Measurements from ENCODE around the gene HSP90AB1. TPM values are rescaled to one million over a fixed set of nuclear protein-coding genes. Genes with fewer than 3 reads are reported as not detected.
A peak's percentile ranks its signal among the peaks of the same experiment; 100 is the strongest.

Gene HSP90AB1
- total and polyA plus RNA-seq, 9 of the 15 experiments (the other 6 are each of a cell fraction or from before 2014, with no cell fraction given) = 1,780 to 3,358 (median 2,262) TPM

DNA sequence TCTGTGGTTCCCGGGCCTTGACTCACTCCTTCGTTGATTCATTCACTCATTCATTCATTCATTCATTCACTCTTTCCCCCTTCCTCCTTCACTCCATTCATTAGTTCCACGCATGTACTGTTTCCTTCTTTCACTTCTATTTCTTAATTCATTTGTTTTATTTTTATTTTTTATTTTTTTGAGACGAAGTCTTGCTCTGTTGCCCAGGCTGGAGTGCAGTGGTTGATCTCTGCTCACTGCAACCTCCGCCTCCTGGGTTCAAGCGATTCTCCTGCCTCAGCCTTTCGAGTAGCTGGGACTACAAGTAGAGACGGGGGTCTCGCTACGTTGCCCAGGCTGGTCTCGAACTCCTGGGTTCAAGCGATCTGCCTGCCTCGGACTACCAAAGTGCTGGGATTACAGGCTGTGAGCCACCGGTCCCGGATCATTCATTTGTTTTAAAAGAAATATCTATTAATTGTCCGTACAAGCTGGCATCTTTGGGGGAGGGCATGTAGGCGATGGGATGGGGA, 18.9 kb downstream of the HSP90AB1 start (continued):
- TF ChIP-seq, protein P1, sequence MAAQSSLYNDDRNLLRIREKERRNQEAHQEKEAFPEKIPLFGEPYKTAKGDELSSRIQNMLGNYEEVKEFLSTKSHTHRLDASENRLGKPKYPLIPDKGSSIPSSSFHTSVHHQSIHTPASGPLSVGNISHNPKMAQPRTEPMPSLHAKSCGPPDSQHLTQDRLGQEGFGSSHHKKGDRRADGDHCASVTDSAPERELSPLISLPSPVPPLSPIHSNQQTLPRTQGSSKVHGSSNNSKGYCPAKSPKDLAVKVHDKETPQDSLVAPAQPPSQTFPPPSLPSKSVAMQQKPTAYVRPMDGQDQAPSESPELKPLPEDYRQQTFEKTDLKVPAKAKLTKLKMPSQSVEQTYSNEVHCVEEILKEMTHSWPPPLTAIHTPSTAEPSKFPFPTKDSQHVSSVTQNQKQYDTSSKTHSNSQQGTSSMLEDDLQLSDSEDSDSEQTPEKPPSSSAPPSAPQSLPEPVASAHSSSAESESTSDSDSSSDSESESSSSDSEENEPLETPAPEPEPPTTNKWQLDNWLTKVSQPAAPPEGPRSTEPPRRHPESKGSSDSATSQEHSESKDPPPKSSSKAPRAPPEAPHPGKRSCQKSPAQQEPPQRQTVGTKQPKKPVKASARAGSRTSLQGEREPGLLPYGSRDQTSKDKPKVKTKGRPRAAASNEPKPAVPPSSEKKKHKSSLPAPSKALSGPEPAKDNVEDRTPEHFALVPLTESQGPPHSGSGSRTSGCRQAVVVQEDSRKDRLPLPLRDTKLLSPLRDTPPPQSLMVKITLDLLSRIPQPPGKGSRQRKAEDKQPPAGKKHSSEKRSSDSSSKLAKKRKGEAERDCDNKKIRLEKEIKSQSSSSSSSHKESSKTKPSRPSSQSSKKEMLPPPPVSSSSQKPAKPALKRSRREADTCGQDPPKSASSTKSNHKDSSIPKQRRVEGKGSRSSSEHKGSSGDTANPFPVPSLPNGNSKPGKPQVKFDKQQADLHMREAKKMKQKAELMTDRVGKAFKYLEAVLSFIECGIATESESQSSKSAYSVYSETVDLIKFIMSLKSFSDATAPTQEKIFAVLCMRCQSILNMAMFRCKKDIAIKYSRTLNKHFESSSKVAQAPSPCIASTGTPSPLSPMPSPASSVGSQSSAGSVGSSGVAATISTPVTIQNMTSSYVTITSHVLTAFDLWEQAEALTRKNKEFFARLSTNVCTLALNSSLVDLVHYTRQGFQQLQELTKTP (IDR thresholded peaks at IDR 0.05; ENCODE audit: low read depth in 1 of 2, partially characterized antibody in 2 of 2) = peak; percentile 55 to 59
- TF ChIP-seq ZNF354B (CRISPR knock-in tag; IDR thresholded peaks at IDR 0.05) (no peak), TCFL5 (CRISPR knock-in tag; conservative IDR thresholded peaks at IDR 0.05) (no peak), NR2C1 (IDR thresholded peaks at IDR 0.05) (no peak), NR2C1 (tag; IDR thresholded peaks at IDR 0.05) (no peak), ETS2 (tag; IDR thresholded peaks at IDR 0.05; ENCODE audit: borderline replicate concordance, poor library complexity, severe bottlenecking) (no peak), NCOA6 (IDR thresholded peaks at IDR 0.05) (no peak), RBM15 (IDR thresholded peaks at IDR 0.05; ENCODE audit: insufficient read depth, low read length) (no peak), WHSC1 (IDR thresholded peaks at IDR 0.05; ENCODE audit: low read length) (no peak), ZFP1 (CRISPR knock-in tag; IDR thresholded peaks at IDR 0.05) (no peak), RUNX1 (IDR thresholded peaks at IDR 0.05; ENCODE audit: low read depth) (no peak)
- TF ChIP-seq, protein P2, sequence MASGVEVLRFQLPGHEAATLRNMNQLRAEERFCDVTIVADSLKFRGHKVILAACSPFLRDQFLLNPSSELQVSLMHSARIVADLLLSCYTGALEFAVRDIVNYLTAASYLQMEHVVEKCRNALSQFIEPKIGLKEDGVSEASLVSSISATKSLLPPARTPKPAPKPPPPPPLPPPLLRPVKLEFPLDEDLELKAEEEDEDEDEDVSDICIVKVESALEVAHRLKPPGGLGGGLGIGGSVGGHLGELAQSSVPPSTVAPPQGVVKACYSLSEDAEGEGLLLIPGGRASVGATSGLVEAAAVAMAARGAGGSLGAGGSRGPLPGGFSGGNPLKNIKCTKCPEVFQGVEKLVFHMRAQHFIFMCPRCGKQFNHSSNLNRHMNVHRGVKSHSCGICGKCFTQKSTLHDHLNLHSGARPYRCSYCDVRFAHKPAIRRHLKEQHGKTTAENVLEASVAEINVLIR (CRISPR knock-in tag; IDR thresholded peaks at IDR 0.05) = no peak
- TF ChIP-seq, protein P3, sequence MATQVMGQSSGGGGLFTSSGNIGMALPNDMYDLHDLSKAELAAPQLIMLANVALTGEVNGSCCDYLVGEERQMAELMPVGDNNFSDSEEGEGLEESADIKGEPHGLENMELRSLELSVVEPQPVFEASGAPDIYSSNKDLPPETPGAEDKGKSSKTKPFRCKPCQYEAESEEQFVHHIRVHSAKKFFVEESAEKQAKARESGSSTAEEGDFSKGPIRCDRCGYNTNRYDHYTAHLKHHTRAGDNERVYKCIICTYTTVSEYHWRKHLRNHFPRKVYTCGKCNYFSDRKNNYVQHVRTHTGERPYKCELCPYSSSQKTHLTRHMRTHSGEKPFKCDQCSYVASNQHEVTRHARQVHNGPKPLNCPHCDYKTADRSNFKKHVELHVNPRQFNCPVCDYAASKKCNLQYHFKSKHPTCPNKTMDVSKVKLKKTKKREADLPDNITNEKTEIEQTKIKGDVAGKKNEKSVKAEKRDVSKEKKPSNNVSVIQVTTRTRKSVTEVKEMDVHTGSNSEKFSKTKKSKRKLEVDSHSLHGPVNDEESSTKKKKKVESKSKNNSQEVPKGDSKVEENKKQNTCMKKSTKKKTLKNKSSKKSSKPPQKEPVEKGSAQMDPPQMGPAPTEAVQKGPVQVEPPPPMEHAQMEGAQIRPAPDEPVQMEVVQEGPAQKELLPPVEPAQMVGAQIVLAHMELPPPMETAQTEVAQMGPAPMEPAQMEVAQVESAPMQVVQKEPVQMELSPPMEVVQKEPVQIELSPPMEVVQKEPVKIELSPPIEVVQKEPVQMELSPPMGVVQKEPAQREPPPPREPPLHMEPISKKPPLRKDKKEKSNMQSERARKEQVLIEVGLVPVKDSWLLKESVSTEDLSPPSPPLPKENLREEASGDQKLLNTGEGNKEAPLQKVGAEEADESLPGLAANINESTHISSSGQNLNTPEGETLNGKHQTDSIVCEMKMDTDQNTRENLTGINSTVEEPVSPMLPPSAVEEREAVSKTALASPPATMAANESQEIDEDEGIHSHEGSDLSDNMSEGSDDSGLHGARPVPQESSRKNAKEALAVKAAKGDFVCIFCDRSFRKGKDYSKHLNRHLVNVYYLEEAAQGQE (IDR thresholded peaks at IDR 0.05; ENCODE audit: borderline replicate concordance) = no peak
- TF ChIP-seq, protein P3 (CRISPR knock-in tag; IDR thresholded peaks at IDR 0.05; ENCODE audit: low read depth) = no peak
- TF ChIP-seq, protein P4, sequence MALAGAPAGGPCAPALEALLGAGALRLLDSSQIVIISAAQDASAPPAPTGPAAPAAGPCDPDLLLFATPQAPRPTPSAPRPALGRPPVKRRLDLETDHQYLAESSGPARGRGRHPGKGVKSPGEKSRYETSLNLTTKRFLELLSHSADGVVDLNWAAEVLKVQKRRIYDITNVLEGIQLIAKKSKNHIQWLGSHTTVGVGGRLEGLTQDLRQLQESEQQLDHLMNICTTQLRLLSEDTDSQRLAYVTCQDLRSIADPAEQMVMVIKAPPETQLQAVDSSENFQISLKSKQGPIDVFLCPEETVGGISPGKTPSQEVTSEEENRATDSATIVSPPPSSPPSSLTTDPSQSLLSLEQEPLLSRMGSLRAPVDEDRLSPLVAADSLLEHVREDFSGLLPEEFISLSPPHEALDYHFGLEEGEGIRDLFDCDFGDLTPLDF (CRISPR knock-in tag; IDR thresholded peaks at IDR 0.05) = no peak

Measured in K562 (cell line).